Astrocyte of the cerebellum (primary cell): Measurements from ENCODE around the gene ALG13.

Source experiments
- DNase-seq: peaks from one replicate; pipeline ENCODE4 v3.0.0-alpha.2; 2011; ENCODE audit warnings: low read depth
- H3K4me3 ChIP-seq: 2 replicates; pipeline ENCODE4 v1.5.1; 2011; ENCODE audit warnings: mild to moderate bottlenecking, low read depth, low read length, moderate library complexity
- in situ Hi-C: cut with HindIII; loops from 2 replicates; pipeline ENCODE4 v1.10.0; 2017; ENCODE audit warnings: low sequenced_read_pairs
- TF ChIP-seq, protein P1 (sequence below): IDR thresholded peaks from 2 replicates; pipeline ENCODE4 v1.5.1; 2012; ENCODE audit warnings: low read length, low read depth, moderate library complexity, mild to moderate bottlenecking; ENCODE audit errors: missing control alignments

The ALG13 gene

DNA sequence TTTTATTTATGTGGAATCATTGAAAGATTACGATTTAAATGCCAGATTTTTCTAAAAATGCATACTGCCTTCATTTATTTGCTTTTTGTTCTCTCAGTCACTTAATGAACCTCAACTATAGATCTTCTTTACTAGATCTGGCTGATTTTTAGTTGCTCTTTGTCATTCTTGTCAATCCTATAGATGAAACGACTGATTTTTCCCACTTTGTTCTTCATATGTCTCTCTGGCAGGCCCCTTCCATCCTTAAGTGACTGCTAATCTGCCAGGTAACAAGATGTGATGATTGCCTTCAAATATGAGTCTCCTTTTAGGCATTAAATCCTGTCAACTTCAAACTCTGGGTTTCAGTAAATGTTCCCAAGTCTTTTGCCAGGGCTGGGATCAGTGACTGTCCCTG, 61.0 kb downstream of the ALG13 start:
- no peak overlapping the region for H3K4me3 ChIP-seq
- in situ Hi-C loops = no loop called here
- no peak for DNase-seq
- TF ChIP-seq, protein P1, sequence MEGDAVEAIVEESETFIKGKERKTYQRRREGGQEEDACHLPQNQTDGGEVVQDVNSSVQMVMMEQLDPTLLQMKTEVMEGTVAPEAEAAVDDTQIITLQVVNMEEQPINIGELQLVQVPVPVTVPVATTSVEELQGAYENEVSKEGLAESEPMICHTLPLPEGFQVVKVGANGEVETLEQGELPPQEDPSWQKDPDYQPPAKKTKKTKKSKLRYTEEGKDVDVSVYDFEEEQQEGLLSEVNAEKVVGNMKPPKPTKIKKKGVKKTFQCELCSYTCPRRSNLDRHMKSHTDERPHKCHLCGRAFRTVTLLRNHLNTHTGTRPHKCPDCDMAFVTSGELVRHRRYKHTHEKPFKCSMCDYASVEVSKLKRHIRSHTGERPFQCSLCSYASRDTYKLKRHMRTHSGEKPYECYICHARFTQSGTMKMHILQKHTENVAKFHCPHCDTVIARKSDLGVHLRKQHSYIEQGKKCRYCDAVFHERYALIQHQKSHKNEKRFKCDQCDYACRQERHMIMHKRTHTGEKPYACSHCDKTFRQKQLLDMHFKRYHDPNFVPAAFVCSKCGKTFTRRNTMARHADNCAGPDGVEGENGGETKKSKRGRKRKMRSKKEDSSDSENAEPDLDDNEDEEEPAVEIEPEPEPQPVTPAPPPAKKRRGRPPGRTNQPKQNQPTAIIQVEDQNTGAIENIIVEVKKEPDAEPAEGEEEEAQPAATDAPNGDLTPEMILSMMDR = no peak

DNA sequence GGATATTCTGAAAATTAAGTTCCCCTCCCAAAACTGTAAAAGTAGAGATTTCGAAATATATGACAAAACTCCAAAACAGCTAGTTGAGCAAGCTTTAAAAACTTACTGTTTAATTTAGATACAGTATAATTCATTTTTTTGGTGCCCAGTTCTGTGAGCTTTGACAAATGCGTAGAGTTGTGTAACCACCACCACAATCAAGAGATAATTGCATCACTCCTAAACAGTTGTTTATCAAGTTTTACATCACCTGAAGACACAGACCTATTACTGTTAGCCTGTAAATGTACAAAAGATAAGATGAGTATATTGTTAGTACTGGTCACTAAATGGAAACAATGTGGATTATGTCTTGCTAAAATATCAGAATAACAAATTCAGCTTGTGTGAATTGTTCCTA, 62.3 kb downstream of the ALG13 start:
- in situ Hi-C loops = no loop called here
- DNase-seq = no peak
- no peak overlapping the region for H3K4me3 ChIP-seq
- TF ChIP-seq, protein P1 = no peak

DNA sequence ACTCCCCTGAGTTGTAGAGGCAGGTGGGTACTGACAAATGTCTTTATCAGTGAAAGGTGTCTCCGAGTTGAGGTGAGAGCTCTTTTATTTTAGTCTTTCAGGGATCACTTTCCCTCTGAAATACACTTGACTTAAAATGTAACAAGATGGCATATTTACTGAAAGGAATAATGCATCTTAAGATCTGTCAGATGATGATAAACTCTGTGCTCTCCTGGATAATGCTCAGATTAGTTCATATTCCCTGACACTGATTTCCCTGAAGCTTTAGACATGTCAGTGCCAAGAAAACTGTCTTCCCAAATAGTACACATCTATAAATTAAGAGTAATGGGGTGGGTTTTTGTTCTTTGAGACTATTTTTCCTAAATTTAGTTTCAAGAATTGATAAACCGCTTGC, 75.5 kb downstream of the ALG13 start:
- TF ChIP-seq, protein P1 = no peak
- in situ Hi-C loops = no loop called here
- H3K4me3 ChIP-seq = no peak overlapping the region
- DNase-seq = no peak

DNA sequence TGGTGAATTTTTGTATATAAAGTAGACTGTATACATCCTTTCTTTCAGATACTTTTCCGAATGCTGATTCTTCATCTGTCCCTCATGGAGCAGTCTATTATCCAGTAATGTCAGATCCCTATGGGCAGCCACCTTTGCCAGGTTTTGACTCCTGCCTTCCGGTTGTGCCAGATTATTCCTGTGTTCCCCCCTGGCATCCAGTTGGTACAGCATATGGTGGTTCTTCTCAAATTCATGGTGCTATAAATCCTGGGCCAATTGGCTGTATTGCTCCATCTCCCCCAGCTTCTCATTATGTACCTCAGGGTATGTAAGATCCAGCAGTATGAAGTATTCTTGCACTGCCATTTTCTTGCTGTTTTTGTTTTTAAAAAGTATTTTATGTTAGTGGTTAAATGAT, 78.7 kb downstream of the ALG13 start:
- TF ChIP-seq, protein P1 = no peak
- H3K4me3 ChIP-seq = no peak overlapping the region
- in situ Hi-C loops = no loop called here
- DNase-seq = no peak

DNA sequence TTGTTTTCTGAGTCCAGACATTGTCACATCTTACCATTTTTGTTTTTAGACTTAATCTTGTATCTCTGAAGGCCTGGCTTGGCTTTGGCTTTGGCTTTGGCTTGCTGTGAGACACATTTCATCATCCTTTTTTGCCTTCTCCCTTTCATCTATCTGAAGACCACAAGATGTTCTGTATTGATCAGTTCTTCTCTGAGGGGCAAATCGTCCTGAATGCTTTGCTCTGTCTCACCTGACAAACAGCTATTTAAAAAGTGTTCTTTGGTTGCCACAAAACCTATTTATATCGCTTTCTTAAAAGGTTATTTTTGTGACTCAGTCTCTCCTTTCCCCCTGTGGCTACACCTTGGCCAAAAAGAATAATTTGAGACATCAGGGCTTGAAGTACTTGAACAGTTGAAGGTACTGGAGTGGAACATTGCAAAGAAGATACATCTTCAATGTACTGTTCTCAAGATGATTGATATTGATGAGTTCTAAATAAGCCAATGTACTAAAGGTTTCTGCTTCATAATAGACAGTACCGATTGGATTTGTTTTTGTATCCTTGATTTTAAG, 80.7 kb downstream of the ALG13 start:
- H3K4me3 ChIP-seq = no peak overlapping the region
- in situ Hi-C loops = no loop called here
- TF ChIP-seq, protein P1 = no peak
- DNase-seq = no peak

DNA sequence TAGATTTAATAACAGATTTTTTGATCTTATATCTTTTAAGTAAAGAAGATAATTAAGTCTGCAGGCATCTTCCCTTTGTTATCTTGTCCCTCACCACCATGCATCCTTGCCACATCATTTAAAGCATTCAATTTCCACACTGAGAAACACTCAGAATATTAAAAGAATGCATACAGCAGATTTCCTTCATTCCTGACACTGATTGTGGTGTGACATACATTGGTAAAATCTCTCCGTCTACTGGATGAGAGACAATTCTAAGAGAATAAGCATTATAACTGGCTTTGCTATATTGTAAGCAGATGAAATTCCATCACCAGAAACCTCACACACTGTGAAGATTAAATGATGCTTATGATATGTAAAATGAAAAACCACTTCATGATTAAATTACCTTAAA, 97.6 kb downstream of the ALG13 start:
- TF ChIP-seq, protein P1 = no peak
- no peak overlapping the region for H3K4me3 ChIP-seq
- in situ Hi-C loops = no loop called here
- no peak for DNase-seq

DNA sequence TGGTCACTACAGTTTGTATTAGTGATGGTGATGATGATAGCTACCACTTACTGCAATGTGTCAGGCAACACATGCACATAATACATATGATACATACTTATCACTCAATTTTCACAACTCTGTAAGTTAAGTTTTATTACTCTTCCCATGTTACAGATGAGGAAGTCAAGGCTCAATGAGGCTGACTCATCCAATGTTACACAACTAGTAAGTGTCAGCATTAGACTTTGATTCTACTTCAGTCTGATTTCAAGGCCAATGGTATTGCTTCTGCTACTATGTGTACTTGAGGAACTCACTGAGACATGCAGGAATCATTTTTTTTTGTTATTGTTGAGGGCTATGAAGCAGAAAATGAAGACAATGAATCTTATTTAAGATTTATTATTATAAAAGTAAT, 98.6 kb downstream of the ALG13 start:
- in situ Hi-C loops = no loop called here
- TF ChIP-seq, protein P1 = no peak

More for the DNA sequence above, 98.6 kb downstream of the ALG13 start:
- no peak overlapping the region for H3K4me3 ChIP-seq
- DNase-seq = no peak
